ENCODE results near the gene NBPF3.
"Not testable (repeated sequence)": the region's sequence is repeated elsewhere in the genome, so short reads cannot be mapped to it uniquely, and the experiment has no call there.

The NBPF3 gene

DNA sequence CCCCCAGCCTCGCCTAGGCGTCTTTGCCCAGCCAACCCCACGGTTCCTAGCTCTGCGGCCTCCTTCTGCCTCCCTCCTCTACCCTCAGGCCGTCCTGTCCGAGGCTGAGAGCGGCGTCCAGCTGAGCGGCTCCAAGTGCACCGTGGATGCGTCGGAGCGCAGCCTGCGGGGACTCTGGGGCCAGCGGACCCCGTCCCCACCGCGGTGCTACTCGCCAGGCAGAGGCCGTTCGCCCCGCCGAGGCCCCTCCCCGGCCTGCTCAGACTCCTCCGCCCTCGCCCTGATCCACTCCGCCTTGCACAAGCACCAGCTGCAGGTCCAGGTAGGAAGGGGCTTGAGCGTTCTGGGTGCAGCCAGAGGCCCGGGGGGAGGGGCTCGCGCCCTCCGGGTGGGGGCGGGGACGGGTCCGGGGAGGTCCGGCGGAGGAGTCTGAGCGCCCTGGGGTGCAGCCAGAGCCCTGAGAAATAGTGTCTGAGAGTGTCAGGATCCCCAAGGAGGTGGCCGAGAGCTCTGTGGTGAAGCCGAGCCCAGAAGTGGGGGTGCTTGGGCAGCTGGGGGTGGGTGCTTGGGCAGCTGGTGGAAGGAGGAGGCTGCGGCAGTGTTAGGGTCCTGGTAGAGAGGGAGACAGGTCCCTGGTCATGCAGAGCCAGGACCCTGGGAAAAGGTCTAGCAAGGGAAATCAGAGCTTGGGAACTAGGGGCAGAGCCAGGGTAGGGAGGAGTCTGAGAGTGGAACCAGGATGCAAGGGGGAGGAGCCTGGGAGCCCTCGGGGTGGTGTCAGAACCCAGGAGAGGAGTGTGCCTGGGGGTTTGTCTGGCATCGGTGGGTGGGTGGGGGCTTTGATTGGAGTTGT, 3.2 kb upstream of the NBPF3 start:
- Histone ChIP-seq H3K36me3 (ENCODE audit: insufficient read depth) (no peaks in the 10 kb centered on the region), H3K79me2 (ENCODE audit: insufficient read depth, low read depth) (no peaks in the 10 kb centered on the region), H2AFZ (ENCODE audit: low read depth) (no peak overlapping the region), H3K27ac (no peak overlapping the region), H3K4me2 (no peak overlapping the region), H3K4me3 (IDR thresholded peaks at IDR 0.05; ENCODE audit: insufficient read depth, low read depth, low read length) (no peak overlapping the region), H3K4me1 (ENCODE audit: low read depth, poor library complexity, severe bottlenecking) (peaks cover 14% of the 10 kb centered on the region), H4K20me1 (ENCODE audit: insufficient read depth) (no peaks in the 10 kb centered on the region), H3K9ac (no peak overlapping the region), H3K27me3 (ENCODE audit: insufficient read depth, low read depth) (0 out of 2 replicates have a peak, but pooled peaks cover 2% of the 10 kb centered on the region)
- TF ChIP-seq, protein P1, sequence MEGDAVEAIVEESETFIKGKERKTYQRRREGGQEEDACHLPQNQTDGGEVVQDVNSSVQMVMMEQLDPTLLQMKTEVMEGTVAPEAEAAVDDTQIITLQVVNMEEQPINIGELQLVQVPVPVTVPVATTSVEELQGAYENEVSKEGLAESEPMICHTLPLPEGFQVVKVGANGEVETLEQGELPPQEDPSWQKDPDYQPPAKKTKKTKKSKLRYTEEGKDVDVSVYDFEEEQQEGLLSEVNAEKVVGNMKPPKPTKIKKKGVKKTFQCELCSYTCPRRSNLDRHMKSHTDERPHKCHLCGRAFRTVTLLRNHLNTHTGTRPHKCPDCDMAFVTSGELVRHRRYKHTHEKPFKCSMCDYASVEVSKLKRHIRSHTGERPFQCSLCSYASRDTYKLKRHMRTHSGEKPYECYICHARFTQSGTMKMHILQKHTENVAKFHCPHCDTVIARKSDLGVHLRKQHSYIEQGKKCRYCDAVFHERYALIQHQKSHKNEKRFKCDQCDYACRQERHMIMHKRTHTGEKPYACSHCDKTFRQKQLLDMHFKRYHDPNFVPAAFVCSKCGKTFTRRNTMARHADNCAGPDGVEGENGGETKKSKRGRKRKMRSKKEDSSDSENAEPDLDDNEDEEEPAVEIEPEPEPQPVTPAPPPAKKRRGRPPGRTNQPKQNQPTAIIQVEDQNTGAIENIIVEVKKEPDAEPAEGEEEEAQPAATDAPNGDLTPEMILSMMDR (conservative IDR thresholded peaks at IDR 0.05; ENCODE audit: low read depth, low read length) = no peak

- Histone ChIP-seq H3K4me2 (no peak overlapping the region), H3K4me3 (IDR thresholded peaks at IDR 0.05; ENCODE audit: insufficient read depth, low read depth, low read length) (no peak overlapping the region), H3K79me2 (ENCODE audit: insufficient read depth, low read depth) (no peaks in the 10 kb centered on the region), H2AFZ (ENCODE audit: low read depth) (no peak overlapping the region), H3K27ac (no peak overlapping the region), H4K20me1 (ENCODE audit: insufficient read depth) (no peaks in the 10 kb centered on the region), H3K36me3 (ENCODE audit: insufficient read depth) (no peaks in the 10 kb centered on the region), H3K4me1 (ENCODE audit: low read depth, poor library complexity, severe bottlenecking) (peaks cover 16% of the 10 kb centered on the region), H3K9ac (no peak overlapping the region), H3K27me3 (ENCODE audit: insufficient read depth, low read depth) (0 out of 2 replicates have a peak, but pooled peaks cover 2% of the 10 kb centered on the region)
- TF ChIP-seq, protein P1 (conservative IDR thresholded peaks at IDR 0.05; ENCODE audit: low read depth, low read length) = no peak
Measured at GRCh38 chr1:21437341-21437640, 2.6 kb upstream of the NBPF3 start.

GRCh38 chr1:21438646-21439312, 1.2 kb upstream of the NBPF3 start:
- peaks cover 16% of the 10 kb centered on the region for H3K4me1 ChIP-seq (ENCODE audit: low read depth, poor library complexity, severe bottlenecking)
- peak overlapping the region; percentile 86; the same call in 1 of the 2 replicates for H2AFZ ChIP-seq (ENCODE audit: low read depth)
- not testable (repeated sequence) for H3K27me3 ChIP-seq (ENCODE audit: insufficient read depth, low read depth); H3K79me2 ChIP-seq (ENCODE audit: insufficient read depth, low read depth); H3K9ac ChIP-seq; H3K36me3 ChIP-seq (ENCODE audit: insufficient read depth); H3K27ac ChIP-seq; H4K20me1 ChIP-seq (ENCODE audit: insufficient read depth); H3K4me3 ChIP-seq (IDR thresholded peaks at IDR 0.05; ENCODE audit: insufficient read depth, low read depth, low read length)
- peak overlapping the region; percentile 69; the same call in 1 of the 2 replicates for H3K4me2 ChIP-seq

GRCh38 chr1:21439345-21439720, 604 bp upstream of the NBPF3 start:
- H4K20me1 ChIP-seq (ENCODE audit: insufficient read depth) = no peaks in the 10 kb centered on the region
- no peak overlapping the region for H3K4me3 ChIP-seq (IDR thresholded peaks at IDR 0.05; ENCODE audit: insufficient read depth, low read depth, low read length)
- no peaks in the 10 kb centered on the region for H3K79me2 ChIP-seq (ENCODE audit: insufficient read depth, low read depth)
- H3K27me3 ChIP-seq (ENCODE audit: insufficient read depth, low read depth) = 0 out of 2 replicates have a peak, but pooled peaks cover 2% of the 10 kb centered on the region
- H3K4me1 ChIP-seq (ENCODE audit: low read depth, poor library complexity, severe bottlenecking) = peaks cover 16% of the 10 kb centered on the region
- no peak overlapping the region for H3K9ac ChIP-seq
- peak overlapping the region; percentile 69 for H3K4me2 ChIP-seq
- TF ChIP-seq, protein P1 (conservative IDR thresholded peaks at IDR 0.05; ENCODE audit: low read depth, low read length) = no peak
- H3K27ac ChIP-seq = no peak overlapping the region
- peak overlapping the region; percentile 86 for H2AFZ ChIP-seq (ENCODE audit: low read depth)
- no peaks in the 10 kb centered on the region for H3K36me3 ChIP-seq (ENCODE audit: insufficient read depth)

DNA sequence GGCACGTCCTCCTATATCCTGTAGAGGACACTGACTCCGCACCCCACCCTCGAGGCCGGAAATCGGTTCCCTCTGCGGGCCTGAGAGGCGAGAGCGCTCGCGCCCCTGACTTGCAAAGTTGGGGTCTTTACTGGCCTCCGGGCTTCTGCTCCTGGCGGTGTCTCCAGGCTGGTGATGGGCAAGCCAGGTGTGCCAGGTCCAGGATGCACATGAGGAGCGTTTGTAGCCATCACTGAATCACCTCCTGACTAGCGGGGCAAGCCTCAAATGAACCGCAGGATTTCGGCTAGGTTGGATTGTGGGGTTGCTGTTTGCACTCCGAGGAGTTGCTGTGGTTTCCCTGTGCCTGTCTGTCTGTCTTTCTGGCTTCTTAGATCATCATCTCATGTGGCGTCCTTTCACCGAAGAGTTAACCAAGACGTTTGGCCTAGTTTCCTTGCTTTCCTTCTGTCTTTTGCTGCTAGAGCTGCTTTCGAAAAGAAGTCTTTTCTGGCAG, 741 bp downstream of the NBPF3 start:
- not testable (repeated sequence) for H3K79me2 ChIP-seq (ENCODE audit: insufficient read depth, low read depth); H3K9ac ChIP-seq; H3K36me3 ChIP-seq (ENCODE audit: insufficient read depth); H3K27ac ChIP-seq; H3K27me3 ChIP-seq (ENCODE audit: insufficient read depth, low read depth); H4K20me1 ChIP-seq (ENCODE audit: insufficient read depth); H3K4me3 ChIP-seq (IDR thresholded peaks at IDR 0.05; ENCODE audit: insufficient read depth, low read depth, low read length)
- Histone ChIP-seq H2AFZ (ENCODE audit: low read depth) (peak overlapping the region; percentile 50; the same call in 1 of the 2 replicates), H3K4me2 (peak overlapping the region; percentile 74), H3K4me1 (ENCODE audit: low read depth, poor library complexity, severe bottlenecking) (peaks cover 19% of the 10 kb centered on the region)

- Histone ChIP-seq H3K4me1 (ENCODE audit: low read depth, poor library complexity, severe bottlenecking) (peaks cover 54% of the 10 kb centered on the region), H3K4me2 (peak overlapping the region; percentile 42; the same call in 1 of the 2 replicates)
- H3K9ac ChIP-seq; H3K36me3 ChIP-seq (ENCODE audit: insufficient read depth); H3K27me3 ChIP-seq (ENCODE audit: insufficient read depth, low read depth); H3K79me2 ChIP-seq (ENCODE audit: insufficient read depth, low read depth); H2AFZ ChIP-seq (ENCODE audit: low read depth); H4K20me1 ChIP-seq (ENCODE audit: insufficient read depth); H3K4me3 ChIP-seq (IDR thresholded peaks at IDR 0.05; ENCODE audit: insufficient read depth, low read depth, low read length); H3K27ac ChIP-seq: not testable (repeated sequence)
Measured at GRCh38 chr1:21446647-21447046, 6.7 kb downstream of the NBPF3 start.

All from KMS-11 (cell line).